ENCODE results near the gene EXOC2. TPM values are rescaled to one million over a fixed set of nuclear protein-coding genes. Genes with fewer than 3 reads are reported as not detected.

EXOC2 gene
- total RNA-seq, 1 experiment from 2014 or later, result 24.5 TPM

- Histone ChIP-seq H2AFZ (ENCODE audit: low read depth, low read length, poor library complexity, severe bottlenecking) (no peak overlapping the region), H3K79me2 (ENCODE audit: insufficient read depth, low read length) (no peaks in the 10 kb centered on the region), H3K27me3 (ENCODE audit: insufficient read depth, low read length) (peaks cover 13% of the 10 kb centered on the region), H3K4me2 (ENCODE audit: low read length) (no peak overlapping the region), H3K9me3 (ENCODE audit: control insufficient read depth in 1 of 2, insufficient read depth in 1 of 2, low read depth in 1 of 2, low read length in 2 of 2) (no peaks in the 10 kb centered on the region), H4K20me1 (ENCODE audit: insufficient read depth) (no peaks in the 10 kb centered on the region; the same call in 1 of the 2 replicates), H3K9me2 (ENCODE audit: insufficient read depth) (no peaks in the 10 kb centered on the region), H3K27ac (ENCODE audit: low read depth, low read length) (no peak overlapping the region), H3K36me3 (ENCODE audit: control insufficient read depth in 1 of 2, insufficient read depth in 2 of 2, low read length in 2 of 2) (no peaks in the 10 kb centered on the region), H3K4me1 (ENCODE audit: control insufficient read depth in 1 of 2, insufficient read depth in 2 of 2, low read length in 2 of 2) (no peaks in the 10 kb centered on the region), H3K9ac (ENCODE audit: low read length) (no peak overlapping the region), H3K4me3 (replicated peaks in 1 of 2; ENCODE audit: low read depth in 1 of 2, low read length in 2 of 2) (no peak overlapping the region)
- no peak for ATAC-seq
- RAD21 ChIA-PET (ENCODE audit: low non-redundant PET in 1 of 2, low total read pairs in 2 of 2, uncharacterized antibody in 2 of 2, unreplicated experiment in 2 of 2), result no interaction called here
- intact Hi-C loops (cut with micrococcal nuclease), result no loop called here
- TF ChIP-seq SRF (IDR thresholded peaks at IDR 0.05; ENCODE audit: low read depth) (no peak), ATF3 (IDR thresholded peaks at IDR 0.05) (no peak), SP1 (IDR thresholded peaks at IDR 0.05; ENCODE audit: low read depth) (no peak), REST (IDR thresholded peaks at IDR 0.05; ENCODE audit: low read depth) (no peak), POLR2AphosphoS5 (IDR thresholded peaks at IDR 0.05; ENCODE audit: low read depth, low read length) (no peak), CTCF (IDR thresholded peaks at IDR 0.05 in 2 of 3, conservative IDR thresholded peaks at IDR 0.05 in 1 of 3; ENCODE audit: borderline replicate concordance in 1 of 3, insufficient read depth in 1 of 3, low read depth in 2 of 3, low read length in 2 of 3) (no peak), RAD21 (IDR thresholded peaks at IDR 0.05; ENCODE audit: low read depth) (no peak), POLR2A (IDR thresholded peaks at IDR 0.05; ENCODE audit: borderline replicate concordance, extremely low read depth, insufficient read depth, insufficient read length) (no peak), ZBTB33 (IDR thresholded peaks at IDR 0.05; ENCODE audit: extremely low read depth, insufficient replicate concordance, low read length) (no peak), EZH2phosphoT487 (IDR thresholded peaks at IDR 0.05; ENCODE audit: borderline replicate concordance) (no peak), FOSL1 (IDR thresholded peaks at IDR 0.05; ENCODE audit: low read depth) (no peak), MAX (IDR thresholded peaks at IDR 0.05) (no peak), EGR1 (IDR thresholded peaks at IDR 0.05; ENCODE audit: low read depth) (no peak), YY1 (IDR thresholded peaks at IDR 0.05; ENCODE audit: extremely low read depth, insufficient replicate concordance, low read depth, low read length) (no peak), ZNF274 (IDR thresholded peaks at IDR 0.05; ENCODE audit: low read depth, low read length) (no peak)
- POLR2A ChIA-PET, result no interaction called here
- no TSS peak for BruUV-seq (replicated peaks)
- CTCF ChIA-PET, result interaction anchor here (0.9 kb wide), 1 partner anchor 11 kb away, joined by 3 read pairs; no protein-coding TSS in a partner anchor
- DNase-seq (ENCODE audit: low read depth, low spot score), result no peak
Measured at GRCh38 chr6:710601-711571, 17.9 kb upstream of the EXOC2 start.

All from HCT116 (cell line).